OCI-LY7 (cell line): ENCODE results near the gene LGR6.

Experiments
- CTCF ChIP-seq: fragments of 200-600 bp; sonication (generic); conservative IDR thresholded peaks from 2 replicates; pipeline ENCODE4 v1.5.1; 2014; ENCODE audit warnings: mild to moderate bottlenecking, antibody characterized with exemption, low read length, moderate library complexity, mixed read lengths
- EZH2phosphoT487 ChIP-seq: fragments of 200-600 bp; sonication (generic); IDR thresholded peaks from 2 replicates; pipeline ENCODE4 v1.6.1; 2018; ENCODE audit warnings: low read depth, borderline replicate concordance, mild to moderate bottlenecking, mixed run types, antibody characterized with exemption, low read length, moderate library complexity, mixed read lengths

GRCh38 chr1:202158810-202159533, 34.6 kb upstream of the LGR6 start:
- TF ChIP-seq CTCF: peak; percentile 79
- no peak for TF ChIP-seq EZH2phosphoT487
